ENCODE measurements around the gene SLC2A9. TPM values are rescaled to one million over a fixed set of nuclear protein-coding genes. Genes with fewer than 3 reads are reported as not detected.

SLC2A9 gene
- total RNA-seq, 2 donors from 2014 or later = 0.52 to 1.2 TPM

DNA sequence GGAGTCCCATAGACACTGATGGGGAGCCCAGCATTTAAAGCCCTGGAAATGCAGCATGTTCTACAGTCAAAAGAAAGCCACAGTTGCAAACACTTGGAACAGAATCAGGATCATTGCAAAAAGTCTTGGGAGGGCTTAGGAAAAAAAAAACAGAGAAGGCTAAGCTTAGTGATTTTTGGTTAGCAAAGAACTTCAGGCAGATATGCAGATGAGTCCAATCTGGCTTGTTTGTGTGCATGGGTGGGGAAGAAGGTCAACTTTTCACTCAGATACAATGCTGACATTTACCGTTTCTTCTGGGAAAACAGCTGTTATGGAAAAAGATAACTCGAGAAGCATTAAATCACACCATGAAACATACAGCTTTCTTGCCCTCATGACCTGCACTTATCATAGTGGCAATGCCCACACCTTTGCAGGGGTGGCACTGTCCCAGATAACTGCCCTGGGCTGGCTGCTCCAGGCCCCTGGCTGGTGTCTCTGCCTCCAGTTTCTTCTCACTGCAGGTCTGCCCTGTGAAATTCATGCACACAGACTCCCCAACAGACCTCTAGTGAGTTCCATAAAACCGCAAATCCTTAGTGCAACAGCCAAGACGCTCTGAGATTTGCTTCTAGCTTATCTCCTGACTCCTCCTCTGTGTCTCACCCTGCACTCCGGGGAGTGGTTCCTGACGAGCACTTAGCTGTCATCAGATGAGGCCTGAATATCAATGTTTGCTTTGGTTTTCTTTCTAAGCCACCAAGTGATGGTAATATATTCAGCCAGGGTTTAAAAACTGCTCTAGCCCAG is 140.7 kb downstream of the SLC2A9 start:
- no peaks in the 10 kb centered on the region for H3K36me3 Mint-ChIP-seq
- H3K27ac Mint-ChIP-seq = no peak overlapping the region
- ATAC-seq (no peak), DNase-seq (ENCODE audit: low spot score in 2 of 2) (no peak)
- H3K9me3 Mint-ChIP-seq = no peaks in the 10 kb centered on the region

DNA sequence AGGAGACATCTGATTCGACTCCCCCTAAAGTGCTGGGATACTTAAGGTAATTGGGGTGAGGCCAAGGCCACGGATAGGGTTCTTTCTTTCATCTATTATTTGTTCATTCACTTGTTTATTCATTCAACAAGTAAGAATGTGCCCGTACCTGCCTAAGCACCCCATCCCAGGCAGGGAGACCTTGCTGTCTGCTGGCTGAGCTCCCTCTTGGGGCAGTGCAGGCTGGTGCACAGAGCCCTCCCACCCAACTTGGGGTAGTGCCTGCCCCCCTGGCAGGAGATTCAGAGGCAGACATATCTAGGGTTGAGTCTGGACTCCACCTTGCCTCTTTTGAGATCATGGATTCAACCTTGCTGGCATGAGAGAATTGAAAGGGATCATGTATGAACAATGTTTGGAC is 144.2 kb downstream of the SLC2A9 start:
- no peak for ATAC-seq
- no peak for DNase-seq (ENCODE audit: low spot score in 2 of 2)
- no peaks in the 10 kb centered on the region for H3K9me3 Mint-ChIP-seq
- H3K27ac Mint-ChIP-seq = no peak overlapping the region
- H3K36me3 Mint-ChIP-seq = no peaks in the 10 kb centered on the region

DNA sequence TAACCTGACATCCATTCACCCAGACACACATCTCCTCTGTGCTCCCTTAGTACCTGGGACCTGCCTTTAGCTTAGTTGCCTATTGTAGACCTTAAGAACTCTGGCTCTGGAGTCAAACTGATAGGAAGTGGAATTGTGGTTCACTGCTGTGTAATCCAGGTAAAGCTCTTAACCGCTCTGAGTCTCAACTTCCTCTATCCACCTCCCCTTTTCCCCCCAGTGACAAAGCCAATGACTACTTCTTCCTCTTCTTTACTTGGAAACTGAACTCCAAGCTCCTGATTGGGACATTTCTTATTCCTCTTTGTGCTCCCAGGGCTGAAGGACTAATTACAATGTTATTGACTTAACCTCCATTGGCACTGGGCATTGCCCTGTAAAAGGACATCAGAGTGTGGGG is 145.8 kb downstream of the SLC2A9 start:
- DNase-seq (ENCODE audit: low spot score in 2 of 2) (no peak), ATAC-seq (no peak)
- H3K36me3 Mint-ChIP-seq = no peaks in the 10 kb centered on the region
- no peaks in the 10 kb centered on the region for H3K9me3 Mint-ChIP-seq
- H3K27ac Mint-ChIP-seq = no peak overlapping the region

DNA sequence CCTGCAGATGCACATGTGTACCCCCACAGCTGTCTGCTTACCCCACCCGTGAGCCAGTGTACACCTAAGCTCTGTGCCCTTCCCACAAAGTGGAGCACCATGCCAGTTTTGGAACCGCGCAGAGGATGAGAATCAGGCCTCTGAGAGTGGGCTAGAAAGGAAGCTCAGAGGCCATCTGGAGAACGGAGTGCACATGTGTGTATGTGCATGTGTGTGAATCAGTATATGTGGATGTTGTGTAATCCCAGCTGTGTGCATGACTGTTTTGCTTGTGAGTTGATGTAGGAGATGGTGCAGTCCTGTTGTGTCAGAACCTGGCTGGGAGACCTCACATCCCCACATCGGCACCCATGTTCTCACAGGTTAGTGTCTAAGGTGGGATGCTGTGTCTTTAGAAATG is 146.9 kb downstream of the SLC2A9 start:
- H3K9me3 Mint-ChIP-seq = no peaks in the 10 kb centered on the region
- no peaks in the 10 kb centered on the region for H3K36me3 Mint-ChIP-seq
- no peak overlapping the region for H3K27ac Mint-ChIP-seq
- DNase-seq (ENCODE audit: low spot score in 2 of 2) (no peak), ATAC-seq (no peak)

DNA sequence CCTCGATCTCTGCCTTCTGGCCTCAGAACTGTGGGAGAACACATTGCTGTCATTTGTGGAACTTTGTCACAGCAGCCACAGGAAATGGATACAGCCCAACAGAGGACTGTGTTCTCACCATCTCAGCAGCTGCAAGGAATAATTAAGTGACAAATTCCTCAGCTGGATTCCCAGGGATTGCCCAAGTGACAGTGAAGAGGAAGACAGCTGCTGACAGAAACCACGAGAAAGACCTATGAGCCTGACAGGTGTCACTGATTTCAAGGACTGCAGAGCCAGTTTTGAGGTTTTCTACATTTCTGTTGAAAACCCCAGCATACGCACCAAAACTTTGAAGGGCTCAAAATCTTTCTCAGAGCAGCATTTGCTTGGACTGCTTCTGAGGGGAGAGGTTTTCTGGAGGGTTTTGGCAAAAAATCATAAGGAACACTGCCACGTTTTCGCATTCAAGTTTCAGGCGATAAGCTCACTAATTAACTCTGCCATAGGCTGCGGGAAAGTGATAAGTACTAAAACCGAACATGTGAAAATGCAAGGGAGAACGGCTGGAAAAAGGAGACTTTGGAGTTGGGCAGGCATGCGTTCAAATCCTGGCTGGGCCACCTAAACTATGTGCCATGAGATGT is 151.0 kb downstream of the SLC2A9 start:
- Mint-ChIP-seq H3K36me3 (no peaks in the 10 kb centered on the region), H3K9me3 (no peaks in the 10 kb centered on the region), H3K27ac (no peak overlapping the region)
- DNase-seq (ENCODE audit: low spot score in 2 of 2) = no peak
- ATAC-seq = no peak

DNA sequence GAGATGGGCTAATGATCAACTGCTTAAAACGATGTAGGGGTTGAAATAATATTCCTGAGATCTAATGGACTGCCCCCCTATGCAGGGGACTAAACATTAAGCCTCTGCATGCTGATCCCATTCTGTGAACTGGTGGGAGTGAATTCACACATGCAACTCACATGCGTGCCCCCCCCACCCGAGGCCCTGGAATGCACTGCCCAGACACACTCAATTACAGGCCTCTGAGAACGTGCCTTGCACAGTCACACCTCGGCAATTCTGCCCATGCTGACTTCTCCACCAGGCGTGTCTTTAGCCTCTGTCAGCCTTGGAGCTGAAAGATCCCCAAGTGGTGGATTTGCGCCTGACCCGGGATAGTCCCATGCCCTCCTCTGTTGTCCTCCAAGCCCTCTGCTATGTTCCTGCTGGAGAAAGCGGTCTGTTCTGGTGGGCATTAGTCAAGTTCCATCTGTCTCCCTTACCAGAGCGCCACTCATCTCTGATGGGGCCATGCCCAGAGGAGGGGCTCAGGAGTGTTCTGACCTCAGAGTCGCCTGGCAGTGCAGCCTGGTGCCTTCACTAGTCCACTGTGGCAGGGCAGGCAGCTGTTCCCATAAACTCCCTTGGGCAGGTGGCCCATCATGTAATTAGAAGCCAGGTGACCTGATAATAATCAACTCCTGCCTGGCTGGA is 153.4 kb downstream of the SLC2A9 start:
- H3K36me3 Mint-ChIP-seq = no peaks in the 10 kb centered on the region

DNA sequence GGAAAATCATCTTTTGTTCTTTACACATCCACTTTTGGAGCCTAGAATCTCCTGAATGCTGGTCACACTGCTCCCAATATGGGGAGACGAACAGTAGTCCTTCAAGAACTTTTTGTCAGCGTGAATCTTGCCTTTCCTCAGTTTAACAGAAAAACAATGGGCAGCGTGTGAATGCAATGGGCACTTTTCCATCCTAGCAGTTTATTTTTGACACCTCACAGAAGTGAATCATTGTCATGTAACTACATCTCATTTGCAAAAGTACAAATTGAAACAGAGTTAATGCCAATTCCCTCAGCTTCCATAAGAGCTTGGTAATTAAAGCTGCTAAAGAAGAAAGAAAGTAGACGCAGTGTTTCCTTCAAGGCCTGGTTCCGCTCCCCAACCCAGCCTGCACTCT is 154.4 kb downstream of the SLC2A9 start:
- Mint-ChIP-seq H3K36me3 (no peaks in the 10 kb centered on the region), H3K27ac (no peak overlapping the region), H3K9me3 (no peaks in the 10 kb centered on the region)
- DNase-seq (ENCODE audit: low spot score in 2 of 2) = no peak
- no peak for ATAC-seq

More for the DNA sequence above, 153.4 kb downstream of the SLC2A9 start:
- H3K27ac Mint-ChIP-seq = no peak overlapping the region
- ATAC-seq = no peak
- no peak for DNase-seq (ENCODE audit: low spot score in 2 of 2)
- H3K9me3 Mint-ChIP-seq = no peaks in the 10 kb centered on the region

DNA sequence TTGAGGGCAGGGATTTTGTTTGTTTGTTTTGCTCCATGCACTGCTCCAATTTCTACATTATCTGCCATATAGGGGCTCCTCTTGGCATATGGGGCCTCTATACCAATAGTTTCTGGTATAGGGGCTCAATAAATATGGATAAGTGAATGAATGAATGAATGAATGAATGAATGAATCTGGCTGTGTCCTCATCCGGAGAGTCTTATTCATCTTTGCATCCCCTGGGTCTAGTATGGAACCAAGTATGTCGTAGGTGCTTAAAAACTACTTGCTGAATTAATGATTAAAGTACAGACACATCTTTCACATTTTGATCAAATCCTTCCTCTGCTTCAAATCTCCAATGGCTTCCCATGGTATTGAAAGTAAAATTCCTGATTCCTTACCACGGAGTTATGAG is 159.7 kb downstream of the SLC2A9 start:
- Mint-ChIP-seq H3K36me3 (no peaks in the 10 kb centered on the region), H3K27ac (no peak overlapping the region), H3K9me3 (no peaks in the 10 kb centered on the region)
- DNase-seq (ENCODE audit: low spot score in 2 of 2) (no peak), ATAC-seq (no peak)

DNA sequence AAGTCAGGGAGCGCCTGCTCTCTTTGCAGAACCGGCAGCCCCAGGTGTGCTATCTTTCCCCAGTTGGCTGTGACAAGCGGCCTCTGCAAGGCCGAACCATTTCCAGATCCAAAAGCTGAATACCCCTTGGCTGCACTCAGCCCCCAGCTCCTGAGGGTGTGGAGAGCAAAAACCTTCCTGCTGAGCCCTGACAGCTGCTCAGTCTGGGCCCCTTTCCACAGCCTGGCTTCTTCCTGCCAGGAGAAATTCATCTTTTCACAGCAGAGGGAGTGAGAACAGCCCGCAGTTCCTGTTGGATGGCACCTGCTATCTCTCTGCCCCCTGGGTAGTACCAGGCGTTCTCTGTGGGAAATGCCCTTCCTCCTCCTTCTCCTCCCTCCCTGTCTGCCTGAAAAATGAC is 161.5 kb downstream of the SLC2A9 start:
- Mint-ChIP-seq H3K9me3 (peaks cover 0 to 9% of the 10 kb centered on the region in 2 donors), H3K27ac (no peak overlapping the region), H3K36me3 (no peaks in the 10 kb centered on the region)
- ATAC-seq (no peak), DNase-seq (ENCODE audit: low spot score in 2 of 2) (no peak)

DNA sequence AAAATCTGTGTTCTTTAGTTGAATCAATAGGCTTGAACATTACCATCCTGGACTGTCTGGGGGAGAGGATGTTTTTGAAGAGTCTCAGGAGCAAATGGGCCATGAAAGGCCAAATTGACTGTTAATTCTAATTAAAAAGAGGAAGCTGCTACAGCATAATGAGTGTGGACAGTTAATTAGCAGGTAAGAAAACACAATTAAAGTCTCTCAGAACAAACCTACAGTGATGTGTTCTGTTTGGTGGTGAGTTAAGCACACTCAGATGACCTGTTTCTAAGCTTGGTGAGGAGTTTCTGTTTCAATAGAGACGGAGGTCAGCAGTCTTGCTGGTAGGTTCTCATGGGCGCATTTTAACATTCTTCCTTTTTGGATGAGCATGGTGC is 171.8 kb downstream of the SLC2A9 start:
- no peak for DNase-seq (ENCODE audit: low spot score in 2 of 2)
- no peak for ATAC-seq
- H3K9me3 Mint-ChIP-seq = no peaks in the 10 kb centered on the region
- no peaks in the 10 kb centered on the region for H3K36me3 Mint-ChIP-seq
- no peak overlapping the region for H3K27ac Mint-ChIP-seq

DNA sequence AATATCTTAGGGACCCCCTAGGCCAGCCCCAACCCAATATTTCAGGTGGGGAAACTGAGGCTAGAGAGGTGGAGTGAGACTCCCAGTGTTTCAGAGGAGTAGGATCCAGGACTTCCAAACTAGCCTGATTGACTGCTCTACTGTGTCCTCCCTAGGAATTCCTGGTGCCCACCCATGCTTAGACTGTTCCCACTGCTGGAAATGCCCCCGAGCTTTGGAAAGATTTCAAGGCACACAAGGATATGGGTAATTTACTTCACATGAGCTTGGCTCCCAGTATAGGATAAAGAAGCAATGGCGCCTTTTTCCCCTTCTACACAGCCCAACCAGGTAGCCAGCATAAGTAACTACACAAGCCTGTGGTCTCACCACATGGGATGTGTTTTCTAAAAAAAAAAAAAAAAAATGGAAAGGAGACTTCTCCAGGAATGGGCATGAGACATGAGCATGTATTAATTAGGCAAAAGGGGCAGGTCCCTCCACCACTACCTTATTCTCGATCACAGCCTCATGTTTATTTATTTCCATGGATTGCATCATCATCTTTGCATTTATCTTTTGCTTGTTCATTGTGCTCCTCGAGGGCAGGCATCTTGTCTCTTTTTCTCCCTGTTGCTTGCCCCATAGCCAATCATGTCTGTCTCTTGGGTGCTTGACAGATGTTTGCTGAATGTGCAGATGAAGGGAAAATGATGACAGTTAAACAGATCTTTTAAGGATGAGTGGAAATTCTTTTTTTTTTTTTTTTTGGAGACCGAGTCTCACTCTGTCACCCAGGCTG is 173.1 kb downstream of the SLC2A9 start:
- H3K9me3 Mint-ChIP-seq = no peaks in the 10 kb centered on the region
- H3K27ac Mint-ChIP-seq = no peak overlapping the region
- H3K36me3 Mint-ChIP-seq = no peaks in the 10 kb centered on the region
- ATAC-seq = no peak
- no peak for DNase-seq (ENCODE audit: low spot score in 2 of 2)

DNA sequence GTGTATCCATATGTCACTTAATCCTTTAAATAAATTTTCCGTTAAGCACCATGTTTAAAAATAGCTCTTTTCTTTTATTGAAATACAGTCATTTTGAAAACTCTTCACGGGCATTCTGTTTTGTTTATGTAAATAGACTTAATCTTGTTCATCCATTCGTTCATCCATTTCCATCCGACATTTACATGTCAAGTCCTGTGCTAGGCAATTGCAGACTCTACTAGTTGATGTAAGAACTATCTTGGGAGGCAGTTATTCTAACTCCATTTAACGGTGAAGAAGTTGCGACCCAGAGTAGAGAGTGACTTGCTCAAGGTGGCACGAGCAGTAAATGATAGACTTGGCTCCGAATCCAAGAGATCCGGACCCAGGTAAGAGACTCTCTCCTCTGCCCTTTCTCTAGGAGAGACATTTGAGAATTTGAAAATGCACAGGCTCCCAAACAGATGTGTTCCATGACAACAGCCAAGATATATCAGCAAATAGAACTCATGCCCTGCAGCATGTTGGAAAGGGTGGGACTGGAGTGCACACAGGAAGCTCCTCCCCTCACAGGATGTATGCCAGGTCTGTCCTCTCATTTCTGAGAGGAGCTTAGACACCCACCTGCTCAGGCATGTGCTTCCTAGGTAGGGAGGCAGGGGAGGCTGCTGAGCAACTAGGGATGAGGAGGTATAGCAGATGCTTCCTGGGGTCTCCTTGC is 175.4 kb downstream of the SLC2A9 start:
- H3K36me3 Mint-ChIP-seq = peaks cover 12 to 13% of the 10 kb centered on the region in 2 donors
- ATAC-seq = no peak
- DNase-seq (ENCODE audit: low spot score in 2 of 2) = no peak
- H3K27ac Mint-ChIP-seq = no peak overlapping the region
- peaks cover 10 to 16% of the 10 kb centered on the region in 2 donors for H3K9me3 Mint-ChIP-seq

DNA sequence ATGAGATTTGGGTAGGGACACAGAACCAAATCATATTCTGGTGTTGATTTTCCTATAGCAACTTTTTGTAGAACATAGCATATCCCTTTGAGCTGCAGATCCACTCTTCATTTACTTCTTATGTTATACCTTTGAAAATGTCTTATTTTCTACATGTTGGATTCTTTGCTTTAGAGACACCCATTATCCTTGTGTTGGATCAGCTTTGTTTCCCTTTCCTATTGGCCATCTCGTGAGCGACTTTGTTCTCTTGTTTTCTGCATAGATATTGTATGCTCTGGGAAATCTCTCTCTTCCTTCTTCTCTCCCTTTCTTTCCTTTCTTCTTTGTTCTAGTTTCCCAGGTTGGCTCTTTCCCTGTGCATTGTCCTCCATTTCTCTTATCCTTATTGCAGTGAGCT is 180.2 kb downstream of the SLC2A9 start:
- H3K36me3 Mint-ChIP-seq = peaks cover 13 to 15% of the 10 kb centered on the region in 2 donors
- H3K9me3 Mint-ChIP-seq = peaks cover 15 to 26% of the 10 kb centered on the region in 2 donors
- DNase-seq (ENCODE audit: low spot score in 2 of 2) (no peak), ATAC-seq (no peak)
- H3K27ac Mint-ChIP-seq = no peak overlapping the region

DNA sequence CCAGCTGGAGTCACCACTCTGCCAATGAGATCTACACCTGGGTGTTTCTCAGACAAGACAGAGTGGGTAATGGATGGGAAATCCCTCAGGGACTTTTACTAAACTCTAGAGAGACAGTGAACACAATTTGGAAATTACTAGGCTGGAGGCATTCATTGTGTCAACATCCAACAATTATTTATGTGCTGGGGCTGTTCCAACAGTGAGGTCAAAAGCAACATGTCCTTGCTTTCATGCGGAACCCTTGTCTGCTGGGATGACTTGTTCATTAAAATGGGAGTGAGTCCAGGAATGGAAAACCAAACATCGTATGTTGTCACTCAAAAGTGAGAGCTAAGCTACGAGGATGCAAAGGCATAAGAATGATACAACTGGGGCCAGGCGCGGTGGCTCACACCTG is 185.9 kb downstream of the SLC2A9 start:
- no peak for ATAC-seq
- H3K36me3 Mint-ChIP-seq = no peaks in the 10 kb centered on the region
- H3K27ac Mint-ChIP-seq = no peak overlapping the region
- H3K9me3 Mint-ChIP-seq = peaks cover 0 to 8% of the 10 kb centered on the region in 2 donors
- no peak for DNase-seq (ENCODE audit: low spot score in 2 of 2)

DNA sequence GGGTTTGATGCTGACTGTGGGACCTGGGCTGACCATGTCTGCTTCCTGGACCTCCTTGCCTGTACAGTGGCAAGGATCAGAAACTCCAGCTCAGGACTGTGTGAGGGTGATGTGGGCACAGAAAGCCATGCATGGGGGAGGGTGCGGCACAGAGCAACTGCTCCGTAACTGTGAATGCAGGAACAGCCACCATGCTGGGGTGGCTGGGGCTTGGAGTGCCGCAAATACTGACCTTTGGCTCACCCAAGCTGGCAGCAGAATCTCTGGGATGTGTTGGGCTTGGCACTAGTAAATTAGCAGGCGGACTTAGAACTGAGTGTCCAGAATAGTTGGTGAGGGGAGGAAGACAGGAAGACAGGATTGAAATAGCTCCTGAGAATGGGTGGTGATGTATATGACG is 187.9 kb downstream of the SLC2A9 start:
- no peak for DNase-seq (ENCODE audit: low spot score in 2 of 2)
- no peaks in the 10 kb centered on the region for H3K36me3 Mint-ChIP-seq
- no peak overlapping the region for H3K27ac Mint-ChIP-seq
- no peak for ATAC-seq
- no peaks in the 10 kb centered on the region for H3K9me3 Mint-ChIP-seq

DNA sequence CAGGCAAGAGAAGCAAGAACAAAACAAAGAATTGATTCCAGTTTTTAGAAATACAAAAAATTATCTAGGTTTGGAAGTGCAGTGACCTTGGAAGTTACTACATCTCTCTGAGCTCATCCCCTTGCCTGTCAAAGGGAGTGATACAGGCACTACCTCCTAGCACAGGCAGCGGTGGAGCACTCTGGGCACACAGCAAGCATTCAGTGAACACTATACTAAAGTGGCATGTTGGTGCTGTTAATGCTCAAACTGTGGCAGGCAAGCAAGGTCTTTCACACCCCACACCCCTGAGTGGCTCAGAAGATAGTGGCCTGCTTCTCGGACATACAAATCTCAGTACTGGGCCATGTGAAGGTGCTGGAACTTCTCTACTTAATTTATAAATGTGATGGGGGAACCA is 188.7 kb downstream of the SLC2A9 start:
- DNase-seq (ENCODE audit: low spot score in 2 of 2) (no peak), ATAC-seq (no peak)
- Mint-ChIP-seq H3K36me3 (no peaks in the 10 kb centered on the region), H3K27ac (no peak overlapping the region), H3K9me3 (no peaks in the 10 kb centered on the region)
